Stimulated activated CD4-positive, alpha-beta T cell treated with anti-CD3 and anti-CD28 coated beads, Interleukin-1b, Interleukin-23, amount 100 ng/mL, for 24 hours (primary cell): ENCODE results near the gene FBXO10.
"Not testable (repeated sequence)": the region's sequence is repeated elsewhere in the genome, so short reads cannot be mapped to it uniquely, and the experiment has no call there.

Experiments
- DNase-seq, 4 experiments: peaks; one replicate each; pipeline ENCODE4 v3.0.0-alpha.2; 2020; ENCODE audit warnings: low read depth in 4 of 4, low spot score in 1 of 4

FBXO10 gene

GRCh38 chr9:37511016-37512010 lies 64.9 kb downstream of the FBXO10 start:
- DNase-seq, result no peak

- not testable (repeated sequence) for DNase-seq
Measured at GRCh38 chr9:37510053-37510452, 66.1 kb downstream of the FBXO10 start.

- no peak for DNase-seq
Measured at GRCh38 chr9:37509536-37509935, 66.6 kb downstream of the FBXO10 start.

GRCh38 chr9:37508834-37509206 lies 67.4 kb downstream of the FBXO10 start:
- DNase-seq, result no peak

DNA sequence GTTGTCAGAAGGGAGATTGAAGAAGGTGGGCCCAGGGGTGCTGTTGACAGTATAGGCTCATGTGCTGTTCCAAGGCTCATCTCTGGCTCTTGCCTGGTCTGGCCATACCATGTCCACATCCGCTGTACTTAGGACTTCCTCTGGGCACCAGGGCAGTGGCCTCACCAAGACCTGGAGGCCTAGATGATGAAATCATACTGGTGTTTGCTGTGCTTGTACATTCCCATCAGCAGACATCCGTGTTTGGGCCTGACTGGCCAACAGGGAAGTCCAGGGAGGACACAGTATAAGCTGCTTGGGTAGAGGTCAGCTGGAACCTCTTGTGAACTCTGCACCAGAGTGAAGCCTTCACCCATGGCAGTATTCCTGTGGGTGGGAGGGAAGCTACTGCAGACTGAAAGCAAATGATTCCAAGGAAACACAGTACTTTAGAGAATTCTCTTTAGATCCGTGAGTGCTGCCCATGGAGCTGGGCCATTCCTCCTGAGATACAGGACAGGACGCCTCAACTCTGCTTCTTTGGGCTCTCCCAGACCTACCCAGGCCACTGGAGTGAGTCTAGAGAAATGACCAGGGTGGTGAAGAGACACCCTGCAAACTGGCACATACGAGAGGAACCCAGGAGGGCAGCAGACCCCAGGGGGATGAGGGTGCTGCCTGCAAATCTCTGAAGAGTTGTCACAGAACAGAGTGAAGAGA lies 67.9 kb downstream of the FBXO10 start:
- DNase-seq, result no peak

GRCh38 chr9:37507566-37508134 lies 68.5 kb downstream of the FBXO10 start:
- no peak for DNase-seq

DNA sequence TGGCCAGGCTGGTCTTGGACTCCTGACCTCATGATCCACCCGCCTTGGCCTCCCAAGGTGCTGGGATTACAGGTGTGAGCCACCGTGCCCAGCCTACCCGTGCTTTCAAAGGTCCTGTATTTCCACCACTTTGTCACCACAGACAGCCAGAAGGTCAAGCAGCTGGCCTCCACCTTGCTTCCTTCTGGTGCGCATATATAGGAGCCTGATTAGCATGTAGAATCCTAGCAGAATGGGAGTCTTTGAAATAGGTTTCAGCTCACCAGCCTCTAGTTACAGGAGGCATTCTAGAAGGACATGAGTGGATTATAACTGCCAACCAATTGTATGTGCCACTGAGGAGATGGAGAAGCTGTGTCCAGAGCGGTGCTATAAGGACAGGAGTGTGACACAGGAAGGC lies 71.6 kb downstream of the FBXO10 start:
- no peak for DNase-seq

GRCh38 chr9:37503736-37504135 lies 72.4 kb downstream of the FBXO10 start:
- DNase-seq, result no peak

DNA sequence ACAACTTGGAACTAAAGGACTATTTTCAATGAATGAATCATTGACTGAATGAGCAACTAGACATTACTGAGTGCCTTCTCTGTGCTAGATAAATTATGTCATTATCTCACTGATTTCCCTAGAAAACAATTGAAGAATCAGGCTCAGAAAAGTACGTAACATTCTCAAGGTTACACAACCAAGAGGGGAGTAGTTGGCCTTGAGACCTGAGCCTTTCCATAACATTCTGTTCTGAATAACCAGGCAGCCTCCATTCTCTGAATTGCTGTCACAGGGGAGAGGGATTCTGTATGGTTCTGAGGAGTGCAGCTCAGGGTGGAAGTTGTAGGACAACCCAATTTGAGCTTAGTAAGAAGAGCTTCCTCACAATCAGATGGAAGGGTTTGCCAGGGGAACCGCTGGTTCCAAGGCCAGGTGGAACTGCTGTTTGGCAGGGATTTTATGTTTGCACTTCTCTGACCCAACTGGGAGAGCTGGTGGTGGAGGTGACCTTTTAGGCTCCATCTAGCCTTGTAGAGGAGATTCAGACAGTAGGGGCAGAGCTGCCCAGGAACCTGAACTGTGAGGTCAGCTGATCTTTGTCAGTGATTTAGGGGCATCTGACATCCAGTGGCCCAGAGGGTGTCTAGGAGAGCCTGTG lies 74.1 kb downstream of the FBXO10 start:
- no peak for DNase-seq

- DNase-seq, result no peak
Measured at GRCh38 chr9:37499297-37499696, 76.9 kb downstream of the FBXO10 start.

DNA sequence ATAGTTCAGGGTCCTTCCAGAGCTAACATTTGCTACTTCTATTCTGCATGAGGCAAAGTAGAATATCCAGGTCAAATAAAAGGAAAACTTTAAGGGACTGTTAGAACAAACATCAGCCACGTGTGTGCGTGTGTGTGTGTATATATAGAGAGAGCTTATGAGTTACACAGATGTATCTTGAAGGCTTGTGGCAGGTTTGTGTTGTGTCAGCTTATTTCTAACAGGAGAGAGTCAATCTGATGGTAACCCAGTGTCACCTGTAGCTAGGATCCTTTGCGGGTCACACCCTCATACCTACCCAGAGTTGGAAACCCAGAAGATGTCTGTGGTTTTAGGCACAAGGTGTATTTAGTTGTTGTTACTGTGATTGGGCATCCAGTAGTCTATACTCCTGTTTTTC lies 77.7 kb downstream of the FBXO10 start:
- DNase-seq, result no peak

GRCh38 chr9:37497320-37497719 lies 78.9 kb downstream of the FBXO10 start:
- DNase-seq, result no peak

DNA sequence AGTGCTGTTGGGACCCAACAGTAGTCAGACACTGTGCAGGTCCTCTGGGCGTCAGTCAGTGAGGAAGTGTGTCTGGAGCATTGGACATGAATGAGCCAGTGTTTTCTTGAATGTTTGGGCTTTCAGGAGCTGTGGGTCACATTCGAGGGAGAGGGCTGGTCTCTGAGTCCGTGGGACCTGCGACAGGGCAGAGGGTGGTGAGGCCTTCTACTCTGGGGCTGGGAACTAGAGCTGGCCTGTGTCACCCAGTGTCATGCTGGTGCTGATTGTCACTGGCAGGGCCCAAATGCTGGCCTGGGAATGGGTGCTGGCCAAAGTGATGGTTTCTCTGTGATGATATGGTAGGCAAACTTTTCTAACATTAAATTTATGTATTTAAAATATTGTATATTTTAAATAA lies 80.2 kb downstream of the FBXO10 start:
- no peak for DNase-seq

DNA sequence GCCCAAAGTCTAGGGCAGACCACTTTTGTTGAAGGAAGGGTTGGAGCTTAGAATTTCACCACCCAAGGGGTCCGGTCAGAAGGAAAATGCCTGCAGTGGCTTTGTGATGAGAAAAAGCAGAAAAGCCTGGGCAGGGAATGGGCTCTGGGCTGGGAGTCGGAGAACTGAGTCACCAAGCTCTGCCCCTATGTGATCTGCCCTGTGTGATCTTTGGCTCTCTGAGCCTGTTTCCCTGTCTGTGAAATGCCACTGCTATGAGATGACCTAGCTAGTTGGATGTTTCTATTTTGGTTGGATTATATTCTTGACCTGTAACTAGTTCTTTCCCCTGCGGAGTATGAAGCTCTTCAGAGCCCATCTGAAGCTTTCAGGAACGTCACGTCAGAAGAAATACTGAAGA lies 80.6 kb downstream of the FBXO10 start:
- DNase-seq, result no peak

GRCh38 chr9:37491939-37492338 lies 84.2 kb downstream of the FBXO10 start:
- no peak for DNase-seq

DNA sequence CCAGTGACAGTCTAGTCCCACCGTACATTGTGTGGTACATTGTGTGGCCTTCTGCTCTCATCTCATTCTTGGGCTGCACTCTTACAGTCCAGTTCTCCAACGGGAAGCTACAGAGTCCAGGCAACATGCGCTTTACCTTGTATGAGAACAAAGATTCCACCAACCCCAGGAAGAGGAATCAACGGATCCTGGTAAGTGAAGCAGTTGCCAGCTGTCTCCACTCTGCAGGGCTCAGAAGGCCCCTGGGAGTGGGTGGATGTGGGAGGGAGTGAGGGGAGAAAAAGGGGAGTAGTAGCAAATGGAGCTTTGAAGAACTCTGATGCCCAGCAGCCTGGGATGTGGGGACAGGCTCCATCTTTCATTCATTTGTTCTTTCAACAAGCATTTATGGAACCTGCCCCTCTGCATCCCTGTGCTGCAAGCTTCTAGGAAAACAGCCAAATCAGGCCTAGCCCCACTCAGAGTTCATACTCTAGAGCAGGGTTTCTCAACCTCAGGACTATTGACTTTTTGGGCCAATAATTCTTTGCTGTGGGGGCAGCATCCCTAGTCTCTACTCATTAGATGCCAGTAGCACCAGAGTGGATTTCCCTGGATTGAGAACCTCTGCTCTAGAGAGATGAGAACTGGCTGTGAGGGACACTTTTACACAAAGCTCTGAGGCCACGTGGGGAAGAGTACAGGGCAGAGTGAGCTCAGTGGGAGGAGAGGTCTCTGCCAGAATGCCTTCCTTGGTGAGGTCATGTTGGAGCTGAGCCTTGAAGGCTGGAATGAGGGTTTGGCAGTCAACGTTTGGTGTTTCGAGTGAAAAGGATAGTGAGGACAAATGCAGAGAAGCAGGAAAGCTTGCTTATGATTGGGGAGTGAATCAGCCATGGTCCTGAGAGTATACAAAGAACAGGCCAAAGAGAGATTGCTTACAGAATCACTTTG lies 89.3 kb downstream of the FBXO10 start:
- no peak for DNase-seq

- DNase-seq, result no peak
Measured at GRCh38 chr9:37486256-37486615, 89.9 kb downstream of the FBXO10 start.

DNA sequence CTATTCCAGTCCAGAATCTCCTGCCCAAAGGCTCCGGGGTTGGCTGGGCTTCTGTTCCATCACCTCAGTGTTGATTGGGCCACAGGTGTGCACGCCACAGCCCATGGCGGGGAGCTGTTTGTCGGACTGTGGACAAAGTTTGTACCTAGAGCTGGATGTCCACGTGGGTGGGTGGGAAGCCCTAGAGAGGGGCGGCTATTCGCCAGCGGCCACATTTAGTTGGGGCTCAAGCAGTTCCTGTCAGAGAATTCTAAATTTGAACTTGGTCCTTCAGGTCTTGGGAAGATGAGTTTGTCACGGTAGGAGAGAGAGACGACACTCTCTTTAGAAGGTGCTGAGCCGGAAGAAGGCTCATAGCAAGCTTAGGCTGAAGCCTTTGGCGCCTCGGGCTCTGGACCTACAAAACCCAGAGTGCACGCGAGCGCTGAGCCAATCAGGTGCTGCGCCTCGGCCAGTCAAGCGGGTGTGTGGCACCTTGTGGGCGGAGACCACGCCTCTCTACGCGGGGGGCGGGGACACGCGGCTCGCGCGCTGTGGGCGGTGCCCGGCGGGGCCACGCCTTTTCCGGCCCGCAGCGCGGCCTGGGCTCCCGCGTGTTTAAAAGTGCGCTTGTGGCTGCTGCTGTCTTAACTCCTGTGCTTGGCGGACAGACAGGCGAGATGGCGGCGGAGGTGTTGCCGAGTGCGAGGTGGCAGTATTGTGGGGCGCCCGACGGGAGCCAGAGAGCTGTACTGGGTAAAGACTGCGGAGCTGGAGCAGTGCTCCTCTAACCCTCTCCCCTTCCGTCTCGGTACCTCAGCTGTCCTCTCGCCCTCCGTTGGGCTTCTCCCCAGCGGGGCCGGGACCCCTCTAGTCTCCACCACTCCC lies 90.6 kb downstream of the FBXO10 start, which contains the start of gene POLR1E:
POLR1E (plus strand) TSS at position 560 of the 867 bp plus-strand sequence; CDS start at position 660, 100 bp downstream.
- DNase-seq, result peak; percentile 92 to 96 (median 94)

- no peak for DNase-seq
Measured at GRCh38 chr9:37480759-37481158, 95.4 kb downstream of the FBXO10 start.
